H1 (cell line): ENCODE measurements around the gene TSSC4. TPM values are rescaled to one million over a fixed set of nuclear protein-coding genes. Genes with fewer than 3 reads are reported as not detected.

Experiments used
- CTCF ChIA-PET: fragments of 300-600 bp; sonication (Branson Sonifier 250); formaldehyde crosslinking; loops from one replicate; lab custom pipeline; 2021; ENCODE audit not compliant: partially characterized antibody; lab: Charles Lee
- POLR2A ChIA-PET: fragments of 300-600 bp; sonication (Branson Sonifier 250); formaldehyde crosslinking; loops from one replicate; lab custom pipeline; 2021; ENCODE audit warnings: inconsistent platforms; ENCODE audit not compliant: partially characterized antibody; lab: Charles Lee
- DNase-seq, 2 experiments: peaks; one replicate each; pipeline versions ENCODE4 v3.0.0 to v3.0.0-alpha.2; 2010 to 2022; ENCODE audit warnings: low spot score in 2 of 2, low read depth in 1 of 2, mixed read lengths in 1 of 2
- FAIRE-seq: peaks from 2 replicates; lab custom pipeline; 2011; peaks lifted over from hg19 to GRCh38; lab: Jason Lieb, UNC
- H2AFZ ChIP-seq: 2 replicates; pipeline ENCODE4 v1.8.1; 2012; ENCODE audit warnings: low read length, inconsistent platforms
- H2AK5ac ChIP-seq: 2 replicates; pipeline ENCODE4 v1.6.1; 2013; ENCODE audit warnings: low read depth, low read length
- H2BK120ac ChIP-seq: replicated peaks from 2 replicates; pipeline ENCODE3; 2013; ENCODE audit warnings: low read depth, low read length, inconsistent platforms
- H2BK12ac ChIP-seq: 2 replicates; pipeline ENCODE4 v1.6.1; 2013; ENCODE audit warnings: low read depth, low read length
- H2BK15ac ChIP-seq: 2 replicates; pipeline ENCODE4 v1.6.1; 2013; ENCODE audit warnings: low read length
- H2BK20ac ChIP-seq: 2 replicates; pipeline ENCODE4 v1.6.1; 2013; ENCODE audit warnings: low read length
- H2BK5ac ChIP-seq: 2 replicates; pipeline ENCODE4 v1.6.1; 2013; ENCODE audit warnings: low read depth, low read length
- H3K14ac ChIP-seq: 2 replicates; pipeline ENCODE4 v1.6.1; 2013; ENCODE audit warnings: inconsistent platforms; ENCODE audit not compliant: insufficient read length
- H3K18ac ChIP-seq: 2 replicates; pipeline ENCODE4 v1.6.1; 2013; ENCODE audit warnings: low read length; ENCODE audit errors: extremely low read depth
- H3K23ac ChIP-seq: 2 replicates; pipeline ENCODE4 v1.6.1; 2013; ENCODE audit warnings: inconsistent platforms; ENCODE audit not compliant: insufficient read length
- H3K23me2 ChIP-seq: 2 replicates; pipeline ENCODE4 v1.6.1; 2013; ENCODE audit warnings: low read depth, low read length
- H3K27ac ChIP-seq: 2 replicates; pipeline ENCODE4 v1.6.1; 2011; ENCODE audit warnings: low read depth, low read length, inconsistent platforms
- H3K27me3 ChIP-seq, 4 experiments: replicated peaks in 1 of 4; 1 replicate in 1 of 4; 2 replicates in 3 of 4; pipeline versions ENCODE4 v1.6.1 to v1.8.1; 2011 to 2013; ENCODE audit warnings: low read length in 3 of 4, mild to moderate bottlenecking in 3 of 4, inconsistent platforms in 2 of 4, mixed read lengths in 2 of 4, moderate library complexity in 1 of 4; ENCODE audit not compliant: control insufficient read depth in 3 of 4, insufficient read depth in 3 of 4; ENCODE audit errors: extremely low read depth in 1 of 4
- H3K36me3 ChIP-seq, 4 experiments: 2 replicates each; pipeline versions ENCODE4 v1.6.1 to v1.8.1; 2011 to 2013; ENCODE audit warnings: mild to moderate bottlenecking in 4 of 4, low read length in 3 of 4, moderate library complexity in 2 of 4, control low read depth in 1 of 4, inconsistent platforms in 1 of 4; ENCODE audit not compliant: insufficient read depth in 4 of 4, control insufficient read depth in 2 of 4
- H3K4ac ChIP-seq: replicated peaks from 2 replicates; pipeline ENCODE3; 2013; ENCODE audit warnings: low read length, low read depth, mixed read lengths, inconsistent platforms; ENCODE audit not compliant: insufficient read length
- H3K4me1 ChIP-seq, 4 experiments: replicated peaks in 1 of 4; 1 replicate in 1 of 4; 2 replicates in 3 of 4; pipeline versions ENCODE4 v1.6.1 to v1.8.1; 2011 to 2013; ENCODE audit warnings: low read length in 3 of 4, inconsistent platforms in 2 of 4, mixed read lengths in 1 of 4; ENCODE audit not compliant: insufficient read depth in 4 of 4, control insufficient read depth in 3 of 4
- H3K4me2 ChIP-seq, 2 experiments: 2 replicates each; pipeline versions ENCODE4 v1.6.1 to v1.8.1; 2011 to 2013; ENCODE audit warnings: low read depth in 2 of 2, low read length in 2 of 2, control low read depth in 1 of 2, inconsistent platforms in 1 of 2, mild to moderate bottlenecking in 1 of 2; ENCODE audit not compliant: insufficient read depth in 1 of 2
- H3K4me3 ChIP-seq, 4 experiments: fragments of 200-600, 300-600 bp in 1 of 4; sonication (generic), shearing (Covaris generic), sonication (Bioruptor Twin) in 1 of 4; 2 replicates each; pipeline versions ENCODE4 v1.5.1 to v1.8.1; 2011 to 2016; ENCODE audit warnings: low read length in 4 of 4, low read depth in 3 of 4, control low read depth in 2 of 4, inconsistent platforms in 2 of 4, mild to moderate bottlenecking in 2 of 4, mixed read lengths in 1 of 4, moderate library complexity in 1 of 4; ENCODE audit not compliant: insufficient read depth in 2 of 4; ENCODE audit errors: extremely low read depth in 1 of 4
- H3K56ac ChIP-seq: replicated peaks from 2 replicates; pipeline ENCODE3; 2013; ENCODE audit warnings: low read depth, mild to moderate bottlenecking, mixed read lengths, low read length, inconsistent platforms; ENCODE audit not compliant: insufficient read length
- H3K79me1 ChIP-seq: 2 replicates; pipeline ENCODE4 v1.6.1; 2013; ENCODE audit warnings: low read depth, low read length, control low read depth
- H3K79me2 ChIP-seq, 2 experiments: 2 replicates each; pipeline versions ENCODE4 v1.6.1 to v1.8.1; 2012 to 2013; ENCODE audit warnings: low read length in 2 of 2, mild to moderate bottlenecking in 2 of 2, inconsistent platforms in 1 of 2; ENCODE audit not compliant: insufficient read depth in 2 of 2, control insufficient read depth in 1 of 2
- H3K9ac ChIP-seq, 4 experiments: replicated peaks in 1 of 4; 1 replicate in 1 of 4; 2 replicates in 3 of 4; pipeline versions ENCODE4 v1.6.1 to v1.8.1; 2011 to 2013; ENCODE audit warnings: low read depth in 3 of 4, low read length in 3 of 4, control low read depth in 2 of 4, mild to moderate bottlenecking in 2 of 4, moderate library complexity in 2 of 4, inconsistent platforms in 1 of 4; ENCODE audit errors: extremely low read depth in 1 of 4
- H3K9me3 ChIP-seq, 2 experiments: 2 replicates each; pipeline versions ENCODE4 v1.6.1 to v1.8.1; 2012 to 2013; ENCODE audit warnings: mild to moderate bottlenecking in 2 of 2, moderate library complexity in 2 of 2, control low read depth in 1 of 2, inconsistent platforms in 1 of 2, low read depth in 1 of 2, low read length in 1 of 2, mixed read lengths in 1 of 2; ENCODE audit not compliant: insufficient read depth in 2 of 2
- H4K20me1 ChIP-seq, 2 experiments: replicated peaks in 1 of 2; 2 replicates each; pipeline versions ENCODE3 to v1.8.1; 2011 to 2013; ENCODE audit warnings: inconsistent platforms in 2 of 2, low read length in 2 of 2, mild to moderate bottlenecking in 1 of 2; ENCODE audit not compliant: insufficient read depth in 2 of 2, control insufficient read depth in 1 of 2
- H4K5ac ChIP-seq: 2 replicates; pipeline ENCODE4 v1.6.1; 2013; ENCODE audit warnings: low read length, low read depth, mixed read lengths, inconsistent platforms; ENCODE audit not compliant: insufficient read length
- H4K8ac ChIP-seq: 2 replicates; pipeline ENCODE4 v1.8.0; 2013; ENCODE audit warnings: mild to moderate bottlenecking, moderate library complexity, low read length, inconsistent platforms; ENCODE audit not compliant: insufficient read depth; ENCODE audit errors: extremely low read depth
- H4K91ac ChIP-seq: replicated peaks from 2 replicates; pipeline ENCODE3; 2013; ENCODE audit warnings: low read length, mixed read lengths, inconsistent platforms; ENCODE audit not compliant: insufficient read length
- CHD2 ChIP-seq: IDR thresholded peaks from 2 replicates; pipeline ENCODE4 v1.6.1; 2012; ENCODE audit warnings: low read length, improper control_type of control experiment
- TAF1 ChIP-seq: IDR thresholded peaks from 2 replicates; pipeline ENCODE4 v1.6.1; 2011; ENCODE audit warnings: mild to moderate bottlenecking, low read depth, low read length
- TAF7 ChIP-seq: optimal IDR thresholded peaks from 2 replicates; pipeline ENCODE3; 2011; ENCODE audit warnings: low read depth, mild to moderate bottlenecking, inconsistent platforms, low read length, moderate library complexity, borderline replicate concordance
- TEAD4 ChIP-seq: IDR thresholded peaks from 2 replicates; pipeline ENCODE4 v1.6.1; 2012; ENCODE audit warnings: low read depth, low read length, inconsistent platforms, mixed read lengths
- WGBS, 2 experiments: shearing (Covaris generic) in 1 of 2; methylation state at CpG; one replicate each; pipeline versions ENCODE4 v1.1.6 to v1.1.7; 2013 to 2015; ENCODE audit warnings: low lambda C conversion rate in 2 of 2, mixed read lengths in 2 of 2, inconsistent platforms in 1 of 2, low coverage in 1 of 2, missing lambda C conversion rate in 1 of 2; ENCODE audit not compliant: insufficient replicate concordance in 2 of 2, insufficient coverage in 1 of 2, insufficient read length in 1 of 2; ENCODE audit errors: extremely low coverage in 1 of 2, missing lambda C conversion rate in 1 of 2; 5-methylcytosine and 5-hydroxymethylcytosine counted together
- polyA plus RNA-seq, 7 experiments: library from polyadenylated mRNA; depleted of rRNA in 3 of 7; stranded (reverse) in 5 of 7; unstranded in 2 of 7; fragments of >200 nt in 5 of 7; fragments of 200-250 nt in 2 of 7; gene quantifications; 1 replicate in 5 of 7; 2 replicates in 1 of 7; 4 replicates in 1 of 7; pipeline versions ENCODE4 v1.2.1 to v1.2.3, GENCODE V29; 2011 to 2013; ENCODE audit warnings: missing spikeins in 2 of 7, mixed read lengths in 2 of 7
- total RNA-seq: library from RNA; stranded (reverse); fragmentation: NEBNext Ultra II Directional; extraction: Animal tissue kit (Norgen Biotek cat#: 25700); gene quantifications from 2 replicates; pipeline ENCODE4 v1.2.1, GENCODE V29; 2021
- TF ChIP-seq, protein P1 (sequence below): IDR thresholded peaks from 2 replicates; pipeline ENCODE4 v1.6.1; 2012; ENCODE audit warnings: low read length, inconsistent platforms

TSSC4 gene
- total and polyA plus RNA-seq, 2 of the 8 experiments (the other 6 are each of a cell fraction or from before 2014, with no cell fraction given) = 34.0 to 39.3 TPM

DNA sequence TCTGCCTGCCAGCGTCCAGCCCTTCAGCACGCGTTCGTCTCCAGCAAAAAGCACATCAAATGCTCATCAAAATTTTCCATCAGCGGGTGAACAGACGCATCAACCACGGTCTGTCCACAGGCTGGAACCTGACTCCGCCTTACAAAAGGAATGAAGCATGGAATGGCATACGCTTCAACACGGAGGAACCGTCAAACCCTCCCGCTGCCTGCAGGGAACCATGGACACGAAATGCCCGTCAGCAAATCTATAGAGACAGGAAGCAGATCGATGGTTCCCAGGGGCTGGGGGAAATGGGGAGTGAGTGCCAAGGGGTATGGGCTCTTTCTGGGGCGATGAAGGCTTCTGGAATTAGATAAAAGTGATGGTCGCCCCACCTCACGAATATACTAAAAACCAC is 16.2 kb downstream of the TSSC4 start:
- DNase-seq (no peak), FAIRE-seq (no peak)
- Histone ChIP-seq H3K9ac (no peak overlapping the region), H4K8ac (no peak overlapping the region), H3K79me1 (no peaks in the 10 kb centered on the region), H3K36me3 (no peaks in the 10 kb centered on the region), H3K23ac (no peak overlapping the region), H3K23me2 (no peaks in the 10 kb centered on the region), H3K27me3 (peaks cover 0 to 3% (median 0%) of the 10 kb centered on the region in 4 experiments; a peak in 2 of 7 replicates), H3K79me2 (no peaks in the 10 kb centered on the region), H3K4ac (no peak overlapping the region), H2AK5ac (no peak overlapping the region), H3K27ac (no peak overlapping the region), H3K4me3 (no peak overlapping the region), H3K18ac (no peak overlapping the region), H3K9me3 (no peaks in the 10 kb centered on the region), H3K4me1 (peaks cover 0 to 5% (median under 1%) of the 10 kb centered on the region in 4 experiments; a peak in 2 of 7 replicates), H2BK5ac (no peak overlapping the region), H4K20me1 (no peaks in the 10 kb centered on the region), H3K56ac (no peak overlapping the region), H3K14ac (no peak overlapping the region), H4K91ac (no peak overlapping the region), H3K4me2 (no peak overlapping the region), H2BK15ac (no peak overlapping the region), H4K5ac (no peak overlapping the region), H2AFZ (no peak overlapping the region), H2BK120ac (no peak overlapping the region), H2BK20ac (no peak overlapping the region), H2BK12ac (no peak overlapping the region)
- WGBS, 2 experiments = 91% methylated on average over 18 of the region's 18 CpGs; no CpG with 5 or more reads in 1 of the 2 experiments
- POLR2A ChIA-PET = interaction anchor here (0.8 to 4.3 kb wide), 2 partner anchors 12 to 16 kb away, joined by 3 to 17 read pairs; partner anchors contain the start of gene TSSC4
- CTCF ChIA-PET = interaction anchor here (0.8 to 9.2 kb wide), 9 partner anchors 11 to 231 kb away, joined by 3 to 333 read pairs (median 6); partner anchors contain the start of genes C11orf21, CD81, TSPAN32 and TSSC4
- TF ChIP-seq TEAD4 (no peak), CHD2 (no peak), TAF7 (no peak), TAF1 (no peak)
- TF ChIP-seq, protein P1, sequence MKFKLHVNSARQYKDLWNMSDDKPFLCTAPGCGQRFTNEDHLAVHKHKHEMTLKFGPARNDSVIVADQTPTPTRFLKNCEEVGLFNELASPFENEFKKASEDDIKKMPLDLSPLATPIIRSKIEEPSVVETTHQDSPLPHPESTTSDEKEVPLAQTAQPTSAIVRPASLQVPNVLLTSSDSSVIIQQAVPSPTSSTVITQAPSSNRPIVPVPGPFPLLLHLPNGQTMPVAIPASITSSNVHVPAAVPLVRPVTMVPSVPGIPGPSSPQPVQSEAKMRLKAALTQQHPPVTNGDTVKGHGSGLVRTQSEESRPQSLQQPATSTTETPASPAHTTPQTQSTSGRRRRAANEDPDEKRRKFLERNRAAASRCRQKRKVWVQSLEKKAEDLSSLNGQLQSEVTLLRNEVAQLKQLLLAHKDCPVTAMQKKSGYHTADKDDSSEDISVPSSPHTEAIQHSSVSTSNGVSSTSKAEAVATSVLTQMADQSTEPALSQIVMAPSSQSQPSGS = no peak
